AG10803 (cell line): ENCODE results near the gene NSUN6.

ENCODE experiments used
- DNase-seq: peaks from one replicate; pipeline ENCODE4 v3.0.0; 2010; ENCODE audit warnings: low read depth
- H3K4me3 ChIP-seq: 2 replicates; pipeline ENCODE4 v1.5.1; 2011; ENCODE audit warnings: mild to moderate bottlenecking, low read length, control low read depth
- CTCF ChIP-seq: conservative IDR thresholded peaks from 2 replicates; pipeline ENCODE4 v1.5.1; 2011; ENCODE audit warnings: mild to moderate bottlenecking, low read length, control low read depth, inconsistent platforms

Gene NSUN6

GRCh38 chr10:18556522-18557147 is 94.8 kb downstream of the NSUN6 start:
- TF ChIP-seq CTCF: no peak
- no peak overlapping the region for H3K4me3 ChIP-seq
- DNase-seq: no peak

GRCh38 chr10:18554479-18554878 is 96.9 kb downstream of the NSUN6 start:
- TF ChIP-seq CTCF: no peak
- no peak overlapping the region for H3K4me3 ChIP-seq
- DNase-seq: peak; percentile 14

GRCh38 chr10:18551473-18551872 is 99.9 kb downstream of the NSUN6 start:
- DNase-seq: no peak
- no peak overlapping the region for H3K4me3 ChIP-seq
- TF ChIP-seq CTCF: no peak

GRCh38 chr10:18549105-18549504 is 102.3 kb downstream of the NSUN6 start:
- no peak for DNase-seq
- TF ChIP-seq CTCF: no peak
- H3K4me3 ChIP-seq: no peak overlapping the region

- no peak overlapping the region for H3K4me3 ChIP-seq
- peak; percentile 17 for DNase-seq
- TF ChIP-seq CTCF: no peak
These were observed 105.6 kb downstream of the NSUN6 start for GRCh38 chr10:18545621-18546305.

- peak; percentile 40 for DNase-seq
- H3K4me3 ChIP-seq: no peak overlapping the region
- TF ChIP-seq CTCF: no peak
These were observed 108.6 kb downstream of the NSUN6 start for GRCh38 chr10:18542832-18543231.

GRCh38 chr10:18540195-18540594 is 111.2 kb downstream of the NSUN6 start:
- H3K4me3 ChIP-seq: no peak overlapping the region
- DNase-seq: no peak
- no peak for TF ChIP-seq CTCF
